Loucy (cell line): ENCODE measurements around the gene HIRIP3.

Source experiments
- H2AFZ ChIP-seq: fragments of 200-600 bp; sonication (generic); 2 replicates; pipeline ENCODE4 v1.6.0; 2016; ENCODE audit warnings: antibody characterized with exemption, mild to moderate bottlenecking, low read length, moderate library complexity
- H3F3A ChIP-seq: fragments of 200-600 bp; 2 replicates; pipeline ENCODE4 v1.6.0; 2016; ENCODE audit warnings: antibody characterized with exemption, low read depth, mild to moderate bottlenecking
- H3K27me3 ChIP-seq: fragments of 200-600 bp; sonication (generic); 2 replicates; pipeline ENCODE4 v1.6.1; 2014; ENCODE audit warnings: low read length, mild to moderate bottlenecking; ENCODE audit not compliant: insufficient read depth, poor library complexity, severe bottlenecking
- H3K36me3 ChIP-seq: fragments of 200-600 bp; sonication (generic); 2 replicates; pipeline ENCODE4 v1.6.1; 2016; ENCODE audit warnings: low read length; ENCODE audit not compliant: insufficient read depth
- H3K4me1 ChIP-seq: fragments of 200-600 bp; sonication (generic); 2 replicates; pipeline ENCODE4 v1.5.1; 2014; ENCODE audit warnings: low read length, mild to moderate bottlenecking; ENCODE audit not compliant: insufficient read depth, poor library complexity, severe bottlenecking
- H3K4me2 ChIP-seq: fragments of 200-600 bp; sonication (generic); 2 replicates; pipeline ENCODE4 v1.6.0; 2014; ENCODE audit warnings: antibody characterized with exemption, low read length, low read depth, mild to moderate bottlenecking; ENCODE audit not compliant: poor library complexity, severe bottlenecking
- H3K4me3 ChIP-seq: fragments of 200-600 bp; sonication (generic); 2 replicates; pipeline ENCODE4 v1.5.1; 2014; ENCODE audit warnings: low read length, mild to moderate bottlenecking, mixed read lengths; ENCODE audit not compliant: poor library complexity, severe bottlenecking
- H3K79me2 ChIP-seq: fragments of 200-600 bp; sonication (generic); 2 replicates; pipeline ENCODE4 v1.6.1; 2014; ENCODE audit warnings: low read length; ENCODE audit not compliant: insufficient read depth
- H3K9ac ChIP-seq: fragments of 200-600 bp; sonication (generic); 2 replicates; pipeline ENCODE4 v1.6.0; 2014; ENCODE audit warnings: mild to moderate bottlenecking, low read depth, low read length, moderate library complexity; ENCODE audit not compliant: poor library complexity, severe bottlenecking
- H3K9me2 ChIP-seq: fragments of 200-600 bp; sonication (generic); replicated peaks from 2 replicates; pipeline ENCODE4 v1.6.1; 2016; ENCODE audit warnings: low read depth, low read length, mixed read lengths
- H3K9me3 ChIP-seq: fragments of 200-600 bp; sonication (generic); 2 replicates; pipeline ENCODE4 v1.6.1; 2014; ENCODE audit warnings: mild to moderate bottlenecking, antibody characterized with exemption, low read length, low read depth; ENCODE audit not compliant: insufficient read depth
- H4K20me1 ChIP-seq: fragments of 200-600 bp; sonication (generic); 2 replicates; pipeline ENCODE4 v1.6.0; 2014; ENCODE audit warnings: antibody characterized with exemption, low read length, mild to moderate bottlenecking; ENCODE audit not compliant: insufficient read depth, poor library complexity, severe bottlenecking
- CTCF ChIP-seq: fragments of 200-600 bp; sonication (generic); conservative IDR thresholded peaks from 2 replicates; pipeline ENCODE4 v1.5.1; 2014; ENCODE audit warnings: mild to moderate bottlenecking, antibody characterized with exemption, low read length
- EZH2phosphoT487 ChIP-seq: fragments of 200-600 bp; IDR thresholded peaks from 2 replicates; pipeline ENCODE4 v1.6.1; 2018; ENCODE audit warnings: antibody characterized with exemption, mild to moderate bottlenecking, moderate library complexity, borderline replicate concordance

HIRIP3 gene

DNA sequence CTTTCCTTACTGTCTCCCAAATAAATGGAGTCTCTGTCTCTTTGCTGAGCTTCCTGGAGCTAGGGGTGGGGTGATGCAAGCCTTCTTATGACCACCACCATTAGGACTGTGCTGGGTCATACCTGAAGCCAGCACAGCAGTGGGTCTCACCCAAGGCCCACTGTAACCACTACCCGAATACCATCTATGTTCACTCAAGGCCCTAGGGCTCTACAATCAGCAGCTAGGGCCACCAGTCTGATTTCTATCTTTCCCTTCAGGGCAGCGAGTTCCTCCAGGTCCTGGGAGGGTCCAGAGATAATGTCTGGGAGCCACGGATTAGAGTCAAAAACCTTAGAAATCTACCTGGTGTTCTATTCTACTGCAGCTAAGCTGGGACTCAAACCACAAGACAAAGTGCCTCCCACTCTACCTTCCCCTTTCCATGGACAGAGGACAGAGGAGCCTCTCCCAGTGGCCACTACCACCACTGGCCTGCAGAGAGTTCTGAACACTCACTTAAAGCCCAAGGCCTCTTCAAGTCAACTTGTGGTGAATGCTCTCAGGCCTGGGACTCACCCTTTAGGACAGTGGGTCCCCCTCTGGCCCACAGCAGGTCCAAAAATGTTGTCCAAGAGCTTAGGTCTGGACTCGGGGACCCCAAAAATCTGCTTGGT, 44.5 kb downstream of the HIRIP3 start:
- H3F3A ChIP-seq = no peaks in the 10 kb centered on the region
- TF ChIP-seq EZH2phosphoT487 (no peak), CTCF (no peak)
- H3K9me2 ChIP-seq = no peaks in the 10 kb centered on the region
- H3K27me3 ChIP-seq = no peaks in the 10 kb centered on the region
- H3K4me3 ChIP-seq = no peak overlapping the region
- no peaks in the 10 kb centered on the region for H3K4me1 ChIP-seq
- H2AFZ ChIP-seq = no peak overlapping the region
- H4K20me1 ChIP-seq = no peaks in the 10 kb centered on the region
- no peaks in the 10 kb centered on the region; the same call in 1 of the 2 replicates for H3K9me3 ChIP-seq
- no peaks in the 10 kb centered on the region for H3K79me2 ChIP-seq
- no peaks in the 10 kb centered on the region for H3K36me3 ChIP-seq
- no peak overlapping the region for H3K9ac ChIP-seq
- H3K4me2 ChIP-seq = no peak overlapping the region

- TF ChIP-seq CTCF (no peak), EZH2phosphoT487 (no peak)
- Histone ChIP-seq H2AFZ (no peak overlapping the region), H3K9me3 (no peaks in the 10 kb centered on the region; the same call in 1 of the 2 replicates), H3K4me3 (no peak overlapping the region), H3K27me3 (no peaks in the 10 kb centered on the region), H3K4me1 (peaks cover 11% of the 10 kb centered on the region), H4K20me1 (no peaks in the 10 kb centered on the region), H3K4me2 (no peak overlapping the region), H3F3A (no peaks in the 10 kb centered on the region), H3K9ac (no peak overlapping the region), H3K36me3 (no peaks in the 10 kb centered on the region), H3K79me2 (no peaks in the 10 kb centered on the region), H3K9me2 (no peaks in the 10 kb centered on the region)
These were observed 47.5 kb downstream of the HIRIP3 start for GRCh38 chr16:29947897-29948296.

DNA sequence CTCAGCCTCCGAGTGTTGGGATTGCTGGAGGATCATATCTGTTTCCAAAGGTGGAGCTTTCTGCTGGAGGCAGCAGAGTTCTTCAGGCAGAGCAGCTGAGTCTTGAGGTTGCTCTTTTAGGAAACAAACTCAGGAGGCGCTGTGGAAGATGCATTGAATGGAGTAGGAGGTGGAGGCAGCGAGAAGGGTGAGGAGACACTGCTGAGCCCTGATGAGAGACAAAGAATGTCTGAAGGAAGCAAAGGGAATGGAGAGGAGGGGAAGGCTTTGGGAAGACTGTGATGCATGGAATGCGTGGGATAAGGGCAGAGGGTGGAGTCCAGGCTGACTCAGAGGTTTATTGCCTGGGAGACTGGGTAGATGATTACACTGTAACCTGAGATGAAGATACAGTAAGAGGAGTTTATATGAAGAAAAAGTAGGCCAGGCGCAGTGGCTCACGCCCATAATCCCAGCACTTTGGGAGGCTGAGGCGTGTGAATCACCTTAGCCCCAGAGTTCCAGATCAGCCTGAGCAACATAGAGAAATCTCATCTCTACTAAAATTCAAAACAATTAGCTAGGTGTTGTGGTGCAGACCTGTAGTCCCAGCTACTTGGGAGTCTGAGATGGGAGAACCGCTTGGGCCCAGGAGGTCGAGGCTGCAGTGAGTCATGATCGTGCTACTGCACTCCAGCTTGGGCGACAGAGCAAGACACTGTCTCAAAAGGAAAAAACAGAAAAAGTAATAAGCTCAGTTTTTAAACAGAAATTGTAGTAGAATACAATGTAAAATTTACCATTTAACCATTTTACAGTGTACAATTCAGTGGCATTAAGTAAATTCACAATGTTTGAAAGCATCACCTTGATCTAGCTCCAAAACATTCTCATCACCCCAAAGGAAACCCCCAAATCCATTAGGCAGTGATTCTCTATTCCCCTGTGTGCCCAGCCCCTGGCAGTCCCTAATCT, 51.3 kb downstream of the HIRIP3 start:
- Histone ChIP-seq H3F3A (no peaks in the 10 kb centered on the region), H3K9ac (peak overlapping the region; percentile 27), H3K9me3 (no peaks in the 10 kb centered on the region), H3K4me3 (no peak overlapping the region), H3K4me1 (peaks cover 11% of the 10 kb centered on the region), H3K9me2 (no peaks in the 10 kb centered on the region), H3K79me2 (no peaks in the 10 kb centered on the region), H3K4me2 (no peak overlapping the region), H3K36me3 (no peaks in the 10 kb centered on the region), H4K20me1 (no peaks in the 10 kb centered on the region), H2AFZ (no peak overlapping the region), H3K27me3 (no peaks in the 10 kb centered on the region)
- TF ChIP-seq CTCF (peak; percentile 40), EZH2phosphoT487 (no peak)
